ENCODE data around the gene TNKS2.

- TF ChIP-seq MAX (IDR thresholded peaks at IDR 0.05) (no peak), RAD21 (IDR thresholded peaks at IDR 0.05; ENCODE audit: low read depth) (no peak), USF1 (IDR thresholded peaks at IDR 0.05) (no peak), NFIC (IDR thresholded peaks at IDR 0.05) (no peak), TAF1 (IDR thresholded peaks at IDR 0.05; ENCODE audit: low read depth) (no peak)
Observed at GRCh38 chr10:91797048-91797690, 1.1 kb upstream of the TNKS2 start.

Measured in Ishikawa (cell line).